ENCODE results near the gene DHRSX.
"Not testable (repeated sequence)": the region's sequence is repeated elsewhere in the genome, so short reads cannot be mapped to it uniquely, and the experiment has no call there.

DHRSX gene

DNA sequence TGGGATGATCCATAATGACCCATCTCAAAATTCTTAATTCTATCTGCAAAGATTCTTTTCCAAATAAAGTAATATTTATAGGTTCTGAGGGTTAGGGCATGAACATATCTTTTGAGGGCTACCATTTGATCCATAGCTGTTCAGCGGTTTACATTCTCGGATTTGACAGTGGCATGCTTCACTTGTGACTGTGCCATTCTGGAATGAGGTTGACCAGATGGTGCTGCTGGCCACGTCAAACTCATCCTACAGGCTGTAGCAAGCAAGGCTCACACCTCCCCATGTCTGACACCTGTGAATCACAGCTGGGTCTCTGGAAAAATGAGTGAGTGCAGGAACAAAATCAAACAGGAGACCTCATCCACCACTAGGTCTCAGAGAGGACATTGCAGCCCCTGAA lies 280.5 kb downstream of the DHRSX start:
- no peak overlapping the region for H3K4me3 ChIP-seq (ENCODE audit: low read depth, low read length)
- DNase-seq (ENCODE audit: low read depth), result no peak
- TF ChIP-seq POLR2A (IDR thresholded peaks at IDR 0.05; ENCODE audit: extremely low read depth, insufficient read length) (no peak), MYC (IDR thresholded peaks at IDR 0.05; ENCODE audit: low read depth, low read length) (no peak)
- TF ChIP-seq, protein P1, sequence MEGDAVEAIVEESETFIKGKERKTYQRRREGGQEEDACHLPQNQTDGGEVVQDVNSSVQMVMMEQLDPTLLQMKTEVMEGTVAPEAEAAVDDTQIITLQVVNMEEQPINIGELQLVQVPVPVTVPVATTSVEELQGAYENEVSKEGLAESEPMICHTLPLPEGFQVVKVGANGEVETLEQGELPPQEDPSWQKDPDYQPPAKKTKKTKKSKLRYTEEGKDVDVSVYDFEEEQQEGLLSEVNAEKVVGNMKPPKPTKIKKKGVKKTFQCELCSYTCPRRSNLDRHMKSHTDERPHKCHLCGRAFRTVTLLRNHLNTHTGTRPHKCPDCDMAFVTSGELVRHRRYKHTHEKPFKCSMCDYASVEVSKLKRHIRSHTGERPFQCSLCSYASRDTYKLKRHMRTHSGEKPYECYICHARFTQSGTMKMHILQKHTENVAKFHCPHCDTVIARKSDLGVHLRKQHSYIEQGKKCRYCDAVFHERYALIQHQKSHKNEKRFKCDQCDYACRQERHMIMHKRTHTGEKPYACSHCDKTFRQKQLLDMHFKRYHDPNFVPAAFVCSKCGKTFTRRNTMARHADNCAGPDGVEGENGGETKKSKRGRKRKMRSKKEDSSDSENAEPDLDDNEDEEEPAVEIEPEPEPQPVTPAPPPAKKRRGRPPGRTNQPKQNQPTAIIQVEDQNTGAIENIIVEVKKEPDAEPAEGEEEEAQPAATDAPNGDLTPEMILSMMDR (IDR thresholded peaks at IDR 0.05; ENCODE audit: low read depth, low read length), result no peak
- TF ChIP-seq, protein P2, sequence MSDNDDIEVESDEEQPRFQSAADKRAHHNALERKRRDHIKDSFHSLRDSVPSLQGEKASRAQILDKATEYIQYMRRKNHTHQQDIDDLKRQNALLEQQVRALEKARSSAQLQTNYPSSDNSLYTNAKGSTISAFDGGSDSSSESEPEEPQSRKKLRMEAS (IDR thresholded peaks at IDR 0.05; ENCODE audit: low read depth, low read length), result no peak

DNA sequence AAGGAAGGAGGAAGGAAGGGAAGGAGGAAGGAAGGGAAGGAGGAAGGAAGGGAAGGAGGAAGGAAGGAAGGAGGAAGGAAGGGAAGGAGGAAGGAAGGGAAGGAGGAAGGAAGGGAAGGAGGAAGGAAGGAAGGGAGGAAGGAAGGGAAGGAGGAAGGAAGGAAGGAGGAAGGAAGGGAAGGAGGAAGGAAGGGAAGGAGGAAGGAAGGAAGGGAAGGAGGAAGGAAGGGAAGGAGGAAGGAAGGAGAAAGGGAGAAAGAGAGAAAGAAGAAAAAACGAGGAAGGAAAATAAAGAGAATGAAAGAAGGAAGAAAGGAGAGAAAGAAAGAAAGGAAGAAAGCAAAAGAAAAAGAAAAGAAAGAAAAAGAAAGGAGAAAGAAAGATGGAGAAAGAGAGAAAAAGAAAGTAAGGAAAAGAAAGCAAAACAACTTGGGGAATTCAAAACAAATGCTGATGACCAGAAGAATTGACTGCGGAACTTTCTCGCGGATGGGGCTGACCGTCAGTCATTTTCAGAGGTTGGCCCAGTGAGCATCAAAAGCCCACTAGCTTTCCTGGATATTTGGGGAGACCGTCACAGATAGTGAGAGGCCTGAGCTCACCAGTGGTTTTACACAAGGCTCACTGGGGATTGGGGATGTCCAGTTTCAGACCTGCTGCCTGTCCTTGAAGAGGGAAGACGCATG lies 286.5 kb downstream of the DHRSX start:
- not testable (repeated sequence) for H3K4me3 ChIP-seq (ENCODE audit: low read depth, low read length); DNase-seq (ENCODE audit: low read depth)

DNA sequence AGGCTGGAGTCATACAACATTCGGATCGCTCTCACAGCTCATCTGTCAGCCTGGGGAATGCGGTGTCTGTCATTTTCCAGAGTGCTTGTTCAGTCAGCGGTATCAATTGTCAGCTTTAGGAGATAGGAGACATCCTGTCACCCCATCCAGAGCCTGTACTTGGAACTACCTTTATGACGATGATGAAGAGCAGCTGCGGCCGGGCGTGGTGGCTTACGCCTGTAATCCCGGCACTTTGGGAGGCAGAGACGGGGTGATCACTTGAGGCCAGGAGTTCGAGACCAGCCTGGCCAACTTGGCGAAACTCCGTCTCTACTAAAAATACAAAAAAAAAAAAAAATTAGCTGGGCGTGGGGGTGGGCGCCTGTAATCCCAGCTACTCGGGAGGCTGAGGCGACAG lies 289.1 kb downstream of the DHRSX start:
- H3K4me3 ChIP-seq (ENCODE audit: low read depth, low read length); DNase-seq (ENCODE audit: low read depth): not testable (repeated sequence)

DNA sequence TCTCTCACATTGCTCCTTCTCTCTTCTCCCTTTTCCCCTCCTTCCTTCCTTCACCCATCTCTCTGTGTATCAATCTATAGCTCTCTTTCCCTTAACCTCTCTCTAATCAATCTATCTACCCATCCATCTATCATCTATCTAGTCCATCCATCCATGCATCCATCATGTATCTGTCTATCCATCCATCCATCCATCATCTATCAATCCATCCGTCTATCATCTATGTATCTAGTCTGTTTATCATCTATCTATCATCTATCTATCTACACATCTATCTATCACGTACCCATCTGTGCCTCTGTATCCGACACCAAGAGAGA lies 307.5 kb downstream of the DHRSX start:
- TF ChIP-seq, protein P2 (IDR thresholded peaks at IDR 0.05; ENCODE audit: low read depth, low read length), result no peak
- no peak for TF ChIP-seq MYC (IDR thresholded peaks at IDR 0.05; ENCODE audit: low read depth, low read length)
- TF ChIP-seq POLR2A (IDR thresholded peaks at IDR 0.05; ENCODE audit: extremely low read depth, insufficient read length), result no peak
- TF ChIP-seq, protein P1 (IDR thresholded peaks at IDR 0.05; ENCODE audit: low read depth, low read length), result no peak
- H3K4me3 ChIP-seq (ENCODE audit: low read depth, low read length), result no peak overlapping the region
- no peak for DNase-seq (ENCODE audit: low read depth)

DNA sequence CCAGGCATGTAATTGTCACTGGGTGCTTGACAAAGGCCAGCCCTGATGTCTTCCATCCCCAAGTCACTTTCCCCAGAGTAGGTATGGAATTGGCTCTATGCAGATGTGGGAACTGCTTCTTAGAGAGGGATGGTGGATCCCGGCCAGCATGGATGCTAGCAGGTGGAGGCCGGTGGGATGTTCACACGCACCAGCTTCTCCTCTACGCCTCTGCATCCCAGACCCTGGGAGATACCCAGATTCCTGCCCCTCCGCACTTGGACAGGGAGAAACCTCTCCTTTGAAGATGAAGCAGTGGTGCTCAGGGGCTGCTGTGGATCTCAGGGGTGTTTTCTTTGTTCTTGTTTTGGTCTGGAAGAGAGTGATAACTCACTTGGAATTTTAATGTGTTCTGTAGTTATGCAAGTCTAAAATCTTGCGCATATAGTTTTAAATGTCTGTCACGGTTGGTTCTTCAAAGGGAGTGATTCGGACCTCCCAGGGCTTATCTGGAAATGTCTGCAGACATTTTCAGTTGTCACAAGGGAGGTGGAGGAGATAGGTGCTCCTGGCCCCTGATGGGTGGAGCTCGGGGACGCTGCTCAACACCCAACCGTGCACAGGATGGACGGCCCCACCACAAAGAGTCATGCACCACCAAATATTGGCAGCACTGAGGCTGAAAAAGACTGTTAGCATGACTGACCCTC lies 308.0 kb downstream of the DHRSX start:
- no peak for DNase-seq (ENCODE audit: low read depth)
- TF ChIP-seq MYC (IDR thresholded peaks at IDR 0.05; ENCODE audit: low read depth, low read length) (no peak), POLR2A (IDR thresholded peaks at IDR 0.05; ENCODE audit: extremely low read depth, insufficient read length) (no peak)
- TF ChIP-seq, protein P1 (IDR thresholded peaks at IDR 0.05; ENCODE audit: low read depth, low read length), result no peak
- TF ChIP-seq, protein P2 (IDR thresholded peaks at IDR 0.05; ENCODE audit: low read depth, low read length), result no peak
- H3K4me3 ChIP-seq (ENCODE audit: low read depth, low read length), result no peak overlapping the region

DNA sequence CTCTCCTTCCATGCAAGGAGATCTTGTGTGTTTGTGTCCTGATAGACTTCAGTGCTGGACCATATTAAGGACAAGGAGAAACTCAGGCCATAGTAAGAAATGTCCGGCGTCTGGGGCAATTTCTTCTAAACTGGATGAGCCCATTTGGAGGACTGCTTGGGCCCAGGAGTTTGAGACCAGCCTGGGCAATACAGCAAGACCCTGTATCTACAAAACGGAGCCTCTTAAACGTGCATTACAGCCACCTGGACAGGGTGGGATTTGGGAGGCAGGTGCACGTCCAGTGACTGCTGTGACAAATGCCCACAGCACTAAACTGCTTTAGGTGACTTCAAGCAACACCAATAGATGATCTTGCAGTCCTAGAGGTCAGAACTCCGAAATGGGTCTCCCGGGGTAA lies 311.9 kb downstream of the DHRSX start:
- no peak overlapping the region for H3K4me3 ChIP-seq (ENCODE audit: low read depth, low read length)
- TF ChIP-seq, protein P1 (IDR thresholded peaks at IDR 0.05; ENCODE audit: low read depth, low read length), result no peak
- TF ChIP-seq, protein P2 (IDR thresholded peaks at IDR 0.05; ENCODE audit: low read depth, low read length), result no peak
- TF ChIP-seq MYC (IDR thresholded peaks at IDR 0.05; ENCODE audit: low read depth, low read length), result no peak
- no peak for TF ChIP-seq POLR2A (IDR thresholded peaks at IDR 0.05; ENCODE audit: extremely low read depth, insufficient read length)

DNA sequence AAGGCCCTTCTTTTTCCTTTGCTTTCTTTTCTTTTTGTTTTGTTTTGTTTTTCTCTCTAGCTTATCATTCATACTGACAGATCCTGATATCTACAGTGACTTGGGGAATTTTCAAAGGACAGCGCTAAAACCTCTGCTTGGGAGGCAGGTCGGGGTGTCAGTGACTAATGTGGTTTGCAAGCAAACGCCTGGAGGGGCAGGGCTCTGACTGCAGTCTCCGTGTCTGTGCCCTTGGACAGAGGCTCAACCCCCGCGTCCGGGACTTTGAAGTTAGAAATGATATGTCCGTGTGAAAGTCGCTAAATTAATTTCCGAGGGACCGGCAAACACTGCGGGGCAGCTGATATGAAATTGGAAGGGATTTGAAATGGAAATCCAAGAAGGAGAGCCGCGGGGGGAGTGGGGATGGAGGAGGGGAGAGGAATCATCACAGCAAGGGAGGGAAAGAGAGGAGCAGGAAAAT lies 312.4 kb downstream of the DHRSX start:
- no peak overlapping the region for H3K4me3 ChIP-seq (ENCODE audit: low read depth, low read length)
- no peak for TF ChIP-seq POLR2A (IDR thresholded peaks at IDR 0.05; ENCODE audit: extremely low read depth, insufficient read length)
- TF ChIP-seq, protein P2 (IDR thresholded peaks at IDR 0.05; ENCODE audit: low read depth, low read length), result no peak
- TF ChIP-seq MYC (IDR thresholded peaks at IDR 0.05; ENCODE audit: low read depth, low read length), result no peak
- TF ChIP-seq, protein P1 (IDR thresholded peaks at IDR 0.05; ENCODE audit: low read depth, low read length), result no peak
- DNase-seq (ENCODE audit: low read depth), result no peak

More for the DNA sequence above, 311.9 kb downstream of the DHRSX start:
- no peak for DNase-seq (ENCODE audit: low read depth)

All from NB4 (cell line).